Upper lobe of left lung (tissue), 6 donors: ENCODE measurements around the gene AFAP1L1. TPM values are rescaled to one million over a fixed set of nuclear protein-coding genes. Genes with fewer than 3 reads are reported as not detected.

Experiments
- ATAC-seq, 2 donors: fragments of 200-7000 bp; cut with Tn5 transposase; one replicate each; pipeline ENCODE4 v1.9.1; 2022; ENCODE audit warnings: mild to moderate bottlenecking in 2 of 2, moderate library complexity in 2 of 2; ENCODE audit not compliant: low FRiP score in 2 of 2
- DNase-seq, 2 donors: peaks; one replicate each; pipeline ENCODE4 v3.0.0-alpha.2; 2019 to 2020
- H3K27ac ChIP-seq, 4 donors: fragments of 200-600 bp; sonication (generic); one replicate each; pipeline ENCODE4 v1.5.1; 2016 to 2019
- H3K27me3 ChIP-seq, 4 donors: fragments of 200-600 bp; sonication (generic); one replicate each; pipeline ENCODE4 v1.5.1; 2017 to 2019
- H3K36me3 ChIP-seq, 4 donors: fragments of 200-600 bp; sonication (generic); one replicate each; pipeline ENCODE4 v1.5.1; 2016 to 2019
- H3K4me1 ChIP-seq, 4 donors: fragments of 200-600 bp; sonication (generic); one replicate each; pipeline ENCODE4 v1.5.1; 2018 to 2019
- H3K4me3 ChIP-seq, 4 donors: fragments of 200-600 bp; sonication (generic); one replicate each; pipeline ENCODE4 v1.5.1; 2017 to 2019; ENCODE audit warnings: mild to moderate bottlenecking in 2 of 4, moderate library complexity in 1 of 4
- H3K9me3 ChIP-seq, 4 donors: fragments of 200-600 bp; sonication (generic); one replicate each; pipeline ENCODE4 v1.5.1; 2018 to 2019
- CTCF ChIP-seq, 6 experiments: fragments of 450-650 bp in 4 of 6; fragments of 200-600 bp in 2 of 6; sonication (generic) in 2 of 6; IDR thresholded peaks; one replicate each; pipeline ENCODE4 v1.5.1; 2016 to 2019; ENCODE audit warnings: antibody characterized with exemption in 6 of 6
- EP300 ChIP-seq, 4 donors: sonication (generic); formaldehyde crosslinking; IDR thresholded peaks; one replicate each; pipeline ENCODE4 v1.5.1; 2017; ENCODE audit warnings: antibody characterized with exemption in 4 of 4, control low read depth in 2 of 4
- POLR2A ChIP-seq, 4 donors: fragments of 450-650 bp; IDR thresholded peaks; one replicate each; pipeline ENCODE4 v1.5.1; 2016 to 2017; ENCODE audit warnings: antibody characterized with exemption in 4 of 4, mild to moderate bottlenecking in 2 of 4
- POLR2AphosphoS5 ChIP-seq, 2 donors: sonication (generic); formaldehyde crosslinking; IDR thresholded peaks; one replicate each; pipeline ENCODE4 v1.5.1; 2017; ENCODE audit warnings: antibody characterized with exemption in 2 of 2
- WGBS, 2 donors: methylation state at CpG; one replicate each; pipeline ENCODE4 v1.1.5; 2017 to 2018; 5-methylcytosine and 5-hydroxymethylcytosine counted together
- total RNA-seq, 6 donors: library from RNA; depleted of rRNA in 4 of 6; stranded (reverse); fragments of >200 nt in 4 of 6; gene quantifications; one replicate each; pipeline versions ENCODE4 v1.1.0 to v1.2.1, GENCODE V29; 2016 to 2021
- donor health status: DM: no; HTN: no; CAD: no; lungs with moderate emphysema.
- donor health status: DM: no; HTN: yes; CAD: no; lungs with severe emphysema.

Gene AFAP1L1
- total RNA-seq, 6 donors from 2014 or later = 15.1 to 40.8 (median 26.5) TPM

- ATAC-seq (peak in 1 of 2 donors; percentile 12), DNase-seq (no peak)
- Histone ChIP-seq H3K4me3 (peak overlapping the region; percentile 54 to 91 (median 76)), H3K27me3 (no peaks in the 10 kb centered on the region), H3K27ac (peak overlapping the region; percentile 79 to 89 (median 86)), H3K4me1 (peaks cover 26 to 40% (median 34%) of the 10 kb centered on the region in 4 donors), H3K9me3 (no peaks in the 10 kb centered on the region), H3K36me3 (peaks cover 21 to 32% (median 23%) of the 10 kb centered on the region in 4 donors)
- WGBS, 2 donors = 1 to 2% methylated on average over 10 to 11 of the region's 11 CpGs
- TF ChIP-seq EP300 (IDR thresholded peaks at IDR 0.05) (no peak), CTCF (IDR thresholded peaks at IDR 0.05) (no peak), POLR2AphosphoS5 (IDR thresholded peaks at IDR 0.05) (no peak), POLR2A (IDR thresholded peaks at IDR 0.05) (no peak)
These were observed 74.2 kb downstream of the AFAP1L1 start for GRCh38 chr5:149345892-149346222.

GRCh38 chr5:149348518-149348917 lies 76.9 kb downstream of the AFAP1L1 start:
- Histone ChIP-seq H3K4me1 (peaks cover 26 to 40% (median 34%) of the 10 kb centered on the region in 4 donors), H3K27me3 (no peaks in the 10 kb centered on the region), H3K4me3 (peak overlapping the region in 1 of 4 donors; percentile 23), H3K9me3 (no peaks in the 10 kb centered on the region), H3K36me3 (peaks cover 32 to 51% (median 40%) of the 10 kb centered on the region in 4 donors), H3K27ac (peak overlapping the region; percentile 18 to 86 (median 62))
- no peak for ATAC-seq
- TF ChIP-seq POLR2AphosphoS5 (IDR thresholded peaks at IDR 0.05) (no peak), EP300 (IDR thresholded peaks at IDR 0.05) (peak in 1 of 4 donors; percentile 2), POLR2A (IDR thresholded peaks at IDR 0.05) (no peak), CTCF (IDR thresholded peaks at IDR 0.05) (no peak)
- 54 to 58% methylated on average over 1 of the region's 1 CpG for WGBS, 2 donors
- no peak for DNase-seq

GRCh38 chr5:149349382-149349781 lies 77.7 kb downstream of the AFAP1L1 start:
- Histone ChIP-seq H3K27me3 (no peaks in the 10 kb centered on the region), H3K4me3 (no peak overlapping the region), H3K36me3 (peaks cover 32 to 59% (median 43%) of the 10 kb centered on the region in 4 donors), H3K9me3 (no peaks in the 10 kb centered on the region), H3K4me1 (peaks cover 23 to 34% (median 30%) of the 10 kb centered on the region in 4 donors), H3K27ac (peak overlapping the region; percentile 3 to 86 (median 62))
- DNase-seq = no peak
- WGBS, 2 donors = 88% methylated on average over 4 of the region's 4 CpGs
- TF ChIP-seq POLR2AphosphoS5 (IDR thresholded peaks at IDR 0.05) (no peak), EP300 (IDR thresholded peaks at IDR 0.05) (no peak), POLR2A (IDR thresholded peaks at IDR 0.05) (no peak), CTCF (IDR thresholded peaks at IDR 0.05) (no peak)
- ATAC-seq = no peak

GRCh38 chr5:149352169-149352568 lies 80.5 kb downstream of the AFAP1L1 start:
- Histone ChIP-seq H3K4me3 (no peak overlapping the region), H3K36me3 (peaks cover 32 to 75% (median 51%) of the 10 kb centered on the region in 4 donors), H3K4me1 (peaks cover 9 to 17% (median 16%) of the 10 kb centered on the region in 4 donors), H3K27me3 (no peaks in the 10 kb centered on the region), H3K9me3 (no peaks in the 10 kb centered on the region), H3K27ac (no peak overlapping the region)
- 52 to 58% methylated on average over 4 of the region's 4 CpGs for WGBS, 2 donors
- TF ChIP-seq CTCF (IDR thresholded peaks at IDR 0.05) (no peak), POLR2A (IDR thresholded peaks at IDR 0.05) (no peak), POLR2AphosphoS5 (IDR thresholded peaks at IDR 0.05) (no peak), EP300 (IDR thresholded peaks at IDR 0.05) (no peak)
- DNase-seq (no peak), ATAC-seq (no peak)

GRCh38 chr5:149353911-149354310 lies 82.3 kb downstream of the AFAP1L1 start:
- H3K4me1 ChIP-seq = peaks cover 12 to 16% (median 14%) of the 10 kb centered on the region in 4 donors
- H3K27ac ChIP-seq = no peak overlapping the region
- H3K4me3 ChIP-seq = no peak overlapping the region
- DNase-seq = no peak
- H3K9me3 ChIP-seq = no peaks in the 10 kb centered on the region
- 92 to 94% methylated on average over 2 of the region's 2 CpGs for WGBS, 2 donors
- TF ChIP-seq POLR2A (IDR thresholded peaks at IDR 0.05) = no peak
- TF ChIP-seq CTCF (IDR thresholded peaks at IDR 0.05) = no peak
- TF ChIP-seq POLR2AphosphoS5 (IDR thresholded peaks at IDR 0.05) = no peak
- TF ChIP-seq EP300 (IDR thresholded peaks at IDR 0.05) = no peak
- H3K27me3 ChIP-seq = no peaks in the 10 kb centered on the region
- ATAC-seq = no peak
- H3K36me3 ChIP-seq = peaks cover 25 to 70% (median 47%) of the 10 kb centered on the region in 4 donors
